Measurements from ENCODE around the gene SRRD. TPM values are rescaled to one million over a fixed set of nuclear protein-coding genes. Genes with fewer than 3 reads are reported as not detected.

SRRD gene
- total RNA-seq, 1 experiment from 2014 or later = 21.9 TPM

DNA sequence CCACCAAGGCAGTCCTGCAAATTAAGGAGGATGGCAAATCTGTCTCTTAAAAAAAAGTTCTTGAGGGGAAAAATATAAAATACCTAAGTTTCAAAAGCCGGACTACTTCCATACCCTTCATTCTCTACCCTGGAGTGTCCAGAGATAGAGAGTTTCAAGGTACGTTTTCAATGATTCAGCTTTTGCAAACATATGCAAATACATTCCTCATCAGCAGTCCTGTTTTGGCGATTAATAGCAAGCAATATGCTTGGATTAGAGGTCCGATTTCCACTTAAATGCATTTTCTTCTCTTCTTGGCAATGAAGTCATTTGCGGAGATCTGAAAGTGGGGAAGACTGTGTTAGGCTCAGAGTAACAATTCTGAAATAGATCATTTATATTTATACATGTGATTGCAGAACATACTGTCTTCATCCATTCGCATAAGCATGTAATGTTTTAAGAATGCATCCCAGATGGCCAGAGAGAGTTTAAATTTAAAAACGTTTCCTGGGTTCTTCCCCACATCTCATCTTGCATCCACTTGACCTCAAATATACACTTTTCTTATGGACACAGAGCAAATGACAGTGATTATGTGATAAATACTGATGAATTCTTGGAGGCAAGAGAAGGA is 42.4 kb downstream of the SRRD start:
- no peaks in the 10 kb centered on the region for H3K36me3 ChIP-seq (ENCODE audit: control insufficient read depth, insufficient read depth, low read length)
- H3K27me3 ChIP-seq (ENCODE audit: control insufficient read depth, insufficient read depth, low read length) = no peaks in the 10 kb centered on the region
- no peaks in the 10 kb centered on the region for H3K9me3 ChIP-seq (ENCODE audit: control insufficient read depth, insufficient read depth, low read depth, low read length)
- H3K4me1 ChIP-seq (ENCODE audit: control insufficient read depth, insufficient read depth, low read length) = no peaks in the 10 kb centered on the region
- ATAC-seq (no peak), DNase-seq (ENCODE audit: low read depth, low spot score) (no peak)
- POLR2A ChIA-PET = no interaction called here
- CTCF ChIA-PET = no interaction called here
- no peak overlapping the region for H3K27ac ChIP-seq (ENCODE audit: low read length)
- intact Hi-C loops (cut with micrococcal nuclease; ENCODE audit: unreplicated experiment) (no loop called here), in situ Hi-C loops (cut with HindIII; ENCODE audit: low pct_unique_long_range_greater_than_20kb, low sequenced_read_pairs) (no loop called here)
- no peak overlapping the region for H3K4me3 ChIP-seq (ENCODE audit: low read depth in 2 of 2, low read length in 2 of 2)
- no TSS peak for BruUV-seq (replicated peaks)
- TF ChIP-seq POLR2AphosphoS5 (IDR thresholded peaks at IDR 0.05; ENCODE audit: low read depth, low read length) = no peak

GRCh38 chr22:26527167-26527566 is 43.5 kb downstream of the SRRD start:
- in situ Hi-C loops (cut with HindIII; ENCODE audit: low pct_unique_long_range_greater_than_20kb, low sequenced_read_pairs) (no loop called here), intact Hi-C loops (cut with micrococcal nuclease; ENCODE audit: unreplicated experiment) (no loop called here)
- H3K27me3 ChIP-seq (ENCODE audit: control insufficient read depth, insufficient read depth, low read length) = no peaks in the 10 kb centered on the region
- no peak for DNase-seq (ENCODE audit: low read depth, low spot score)
- BruUV-seq (replicated peaks) = no TSS peak
- H3K27ac ChIP-seq (ENCODE audit: low read length) = no peak overlapping the region
- TF ChIP-seq TCF7L2 (IDR thresholded peaks at IDR 0.05; ENCODE audit: low read depth, low read length) (no peak), SIN3A (IDR thresholded peaks at IDR 0.05; ENCODE audit: borderline replicate concordance, insufficient read depth, low read depth, low read length) (no peak), POLR2AphosphoS5 (IDR thresholded peaks at IDR 0.05; ENCODE audit: low read depth, low read length) (no peak)
- TF ChIP-seq, protein P1, sequence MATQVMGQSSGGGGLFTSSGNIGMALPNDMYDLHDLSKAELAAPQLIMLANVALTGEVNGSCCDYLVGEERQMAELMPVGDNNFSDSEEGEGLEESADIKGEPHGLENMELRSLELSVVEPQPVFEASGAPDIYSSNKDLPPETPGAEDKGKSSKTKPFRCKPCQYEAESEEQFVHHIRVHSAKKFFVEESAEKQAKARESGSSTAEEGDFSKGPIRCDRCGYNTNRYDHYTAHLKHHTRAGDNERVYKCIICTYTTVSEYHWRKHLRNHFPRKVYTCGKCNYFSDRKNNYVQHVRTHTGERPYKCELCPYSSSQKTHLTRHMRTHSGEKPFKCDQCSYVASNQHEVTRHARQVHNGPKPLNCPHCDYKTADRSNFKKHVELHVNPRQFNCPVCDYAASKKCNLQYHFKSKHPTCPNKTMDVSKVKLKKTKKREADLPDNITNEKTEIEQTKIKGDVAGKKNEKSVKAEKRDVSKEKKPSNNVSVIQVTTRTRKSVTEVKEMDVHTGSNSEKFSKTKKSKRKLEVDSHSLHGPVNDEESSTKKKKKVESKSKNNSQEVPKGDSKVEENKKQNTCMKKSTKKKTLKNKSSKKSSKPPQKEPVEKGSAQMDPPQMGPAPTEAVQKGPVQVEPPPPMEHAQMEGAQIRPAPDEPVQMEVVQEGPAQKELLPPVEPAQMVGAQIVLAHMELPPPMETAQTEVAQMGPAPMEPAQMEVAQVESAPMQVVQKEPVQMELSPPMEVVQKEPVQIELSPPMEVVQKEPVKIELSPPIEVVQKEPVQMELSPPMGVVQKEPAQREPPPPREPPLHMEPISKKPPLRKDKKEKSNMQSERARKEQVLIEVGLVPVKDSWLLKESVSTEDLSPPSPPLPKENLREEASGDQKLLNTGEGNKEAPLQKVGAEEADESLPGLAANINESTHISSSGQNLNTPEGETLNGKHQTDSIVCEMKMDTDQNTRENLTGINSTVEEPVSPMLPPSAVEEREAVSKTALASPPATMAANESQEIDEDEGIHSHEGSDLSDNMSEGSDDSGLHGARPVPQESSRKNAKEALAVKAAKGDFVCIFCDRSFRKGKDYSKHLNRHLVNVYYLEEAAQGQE (IDR thresholded peaks at IDR 0.05; ENCODE audit: insufficient read depth in 1 of 2, low read depth in 2 of 2, low read length in 1 of 2) = no peak
- TF ChIP-seq, protein P2, sequence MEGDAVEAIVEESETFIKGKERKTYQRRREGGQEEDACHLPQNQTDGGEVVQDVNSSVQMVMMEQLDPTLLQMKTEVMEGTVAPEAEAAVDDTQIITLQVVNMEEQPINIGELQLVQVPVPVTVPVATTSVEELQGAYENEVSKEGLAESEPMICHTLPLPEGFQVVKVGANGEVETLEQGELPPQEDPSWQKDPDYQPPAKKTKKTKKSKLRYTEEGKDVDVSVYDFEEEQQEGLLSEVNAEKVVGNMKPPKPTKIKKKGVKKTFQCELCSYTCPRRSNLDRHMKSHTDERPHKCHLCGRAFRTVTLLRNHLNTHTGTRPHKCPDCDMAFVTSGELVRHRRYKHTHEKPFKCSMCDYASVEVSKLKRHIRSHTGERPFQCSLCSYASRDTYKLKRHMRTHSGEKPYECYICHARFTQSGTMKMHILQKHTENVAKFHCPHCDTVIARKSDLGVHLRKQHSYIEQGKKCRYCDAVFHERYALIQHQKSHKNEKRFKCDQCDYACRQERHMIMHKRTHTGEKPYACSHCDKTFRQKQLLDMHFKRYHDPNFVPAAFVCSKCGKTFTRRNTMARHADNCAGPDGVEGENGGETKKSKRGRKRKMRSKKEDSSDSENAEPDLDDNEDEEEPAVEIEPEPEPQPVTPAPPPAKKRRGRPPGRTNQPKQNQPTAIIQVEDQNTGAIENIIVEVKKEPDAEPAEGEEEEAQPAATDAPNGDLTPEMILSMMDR (IDR thresholded peaks at IDR 0.05) = no peak
- no peak overlapping the region for H3K4me3 ChIP-seq (ENCODE audit: low read depth in 2 of 2, low read length in 2 of 2)
- CTCF ChIA-PET = no interaction called here
- POLR2A ChIA-PET = no interaction called here
- no peaks in the 10 kb centered on the region for H3K9me3 ChIP-seq (ENCODE audit: control insufficient read depth, insufficient read depth, low read depth, low read length)
- no peaks in the 10 kb centered on the region for H3K36me3 ChIP-seq (ENCODE audit: control insufficient read depth, insufficient read depth, low read length)
- ATAC-seq = no peak
- H3K4me1 ChIP-seq (ENCODE audit: control insufficient read depth, insufficient read depth, low read length) = no peaks in the 10 kb centered on the region

GRCh38 chr22:26527574-26528465 is 44.1 kb downstream of the SRRD start:
- ATAC-seq (no peak), DNase-seq (ENCODE audit: low read depth, low spot score) (no peak)
- no TSS peak for BruUV-seq (replicated peaks)
- ChIA-PET CTCF (no interaction called here), POLR2A (no interaction called here)
- Histone ChIP-seq H3K4me3 (ENCODE audit: low read depth in 2 of 2, low read length in 2 of 2) (no peak overlapping the region), H3K27ac (ENCODE audit: low read length) (no peak overlapping the region), H3K9me3 (ENCODE audit: control insufficient read depth, insufficient read depth, low read depth, low read length) (no peaks in the 10 kb centered on the region), H3K4me1 (ENCODE audit: control insufficient read depth, insufficient read depth, low read length) (no peaks in the 10 kb centered on the region), H3K27me3 (ENCODE audit: control insufficient read depth, insufficient read depth, low read length) (no peaks in the 10 kb centered on the region), H3K36me3 (ENCODE audit: control insufficient read depth, insufficient read depth, low read length) (no peaks in the 10 kb centered on the region)
- intact Hi-C loops (cut with micrococcal nuclease; ENCODE audit: unreplicated experiment) = no loop called here
- in situ Hi-C loops (cut with HindIII; ENCODE audit: low pct_unique_long_range_greater_than_20kb, low sequenced_read_pairs) = no loop called here
- TF ChIP-seq POLR2AphosphoS5 (IDR thresholded peaks at IDR 0.05; ENCODE audit: low read depth, low read length) = no peak
- TF ChIP-seq, protein P2 (IDR thresholded peaks at IDR 0.05) = no peak
- no peak for TF ChIP-seq SIN3A (IDR thresholded peaks at IDR 0.05; ENCODE audit: borderline replicate concordance, insufficient read depth, low read depth, low read length)
- TF ChIP-seq, protein P1 (IDR thresholded peaks at IDR 0.05; ENCODE audit: insufficient read depth in 1 of 2, low read depth in 2 of 2, low read length in 1 of 2) = no peak
- no peak for TF ChIP-seq TCF7L2 (IDR thresholded peaks at IDR 0.05; ENCODE audit: low read depth, low read length)

Data from Panc1 (cell line).